ENCODE measurements around the gene SPPL2C. TPM values are rescaled to one million over a fixed set of nuclear protein-coding genes. Genes with fewer than 3 reads are reported as not detected.

SPPL2C gene
- polyA plus RNA-seq, 1 donor from 2014 or later: not detected

GRCh38 chr17:45841883-45842525 lies 2.7 kb upstream of the SPPL2C start:
- H3F3A ChIP-seq (ENCODE audit: insufficient read depth, low read length, poor library complexity, severe bottlenecking): no peaks in the 10 kb centered on the region
- no peaks in the 10 kb centered on the region for H3K79me2 ChIP-seq (replicated peaks; ENCODE audit: insufficient read depth, low read length)
- no peak overlapping the region for H3K9ac ChIP-seq (ENCODE audit: low read length)
- no peaks in the 10 kb centered on the region for H3K9me3 ChIP-seq (ENCODE audit: low read length)
- H3K27ac ChIP-seq (ENCODE audit: low read length): no peak overlapping the region
- no peak overlapping the region for H3K4me2 ChIP-seq (ENCODE audit: low read length)
- H3K9me2 ChIP-seq (ENCODE audit: insufficient read depth, low read length): no peaks in the 10 kb centered on the region
- H3K27me3 ChIP-seq (ENCODE audit: insufficient read depth, low read depth, low read length): no peaks in the 10 kb centered on the region
- no peak overlapping the region for H2AFZ ChIP-seq (ENCODE audit: low read depth, low read length)
- H3K36me3 ChIP-seq (ENCODE audit: insufficient read depth, low read length): no peaks in the 10 kb centered on the region
- no peaks in the 10 kb centered on the region for H4K20me1 ChIP-seq (ENCODE audit: insufficient read depth)
- TF ChIP-seq TAF1 (IDR thresholded peaks at IDR 0.05; ENCODE audit: low read depth) (no peak), MXI1 (conservative IDR thresholded peaks at IDR 0.05; ENCODE audit: poor library complexity, severe bottlenecking) (no peak), SMC3 (conservative IDR thresholded peaks at IDR 0.05; ENCODE audit: poor library complexity) (no peak), POLR2AphosphoS5 (IDR thresholded peaks at IDR 0.05) (no peak), RAD21 (conservative IDR thresholded peaks at IDR 0.05) (no peak), REST (IDR thresholded peaks at IDR 0.05; ENCODE audit: borderline replicate concordance) (no peak), EP300 (conservative IDR thresholded peaks at IDR 0.05; ENCODE audit: poor library complexity, severe bottlenecking) (no peak), EZH2 (IDR thresholded peaks at IDR 0.05; ENCODE audit: borderline replicate concordance, insufficient read depth, low read length, poor library complexity, severe bottlenecking) (no peak), CTCF (IDR thresholded peaks at IDR 0.05; ENCODE audit: poor library complexity, severe bottlenecking) (no peak)
- H3K4me3 ChIP-seq (ENCODE audit: low read length): no peak overlapping the region

GRCh38 chr17:45843722-45844121 lies 959 bp upstream of the SPPL2C start:
- Histone ChIP-seq H3F3A (ENCODE audit: insufficient read depth, low read length, poor library complexity, severe bottlenecking) (no peaks in the 10 kb centered on the region), H3K4me3 (ENCODE audit: low read length) (no peak overlapping the region), H3K4me2 (ENCODE audit: low read length) (no peak overlapping the region), H3K79me2 (replicated peaks; ENCODE audit: insufficient read depth, low read length) (no peaks in the 10 kb centered on the region), H3K27me3 (ENCODE audit: insufficient read depth, low read depth, low read length) (no peaks in the 10 kb centered on the region), H2AFZ (ENCODE audit: low read depth, low read length) (no peak overlapping the region), H3K27ac (ENCODE audit: low read length) (no peak overlapping the region), H3K9me2 (ENCODE audit: insufficient read depth, low read length) (no peaks in the 10 kb centered on the region), H3K9ac (ENCODE audit: low read length) (no peak overlapping the region), H3K36me3 (ENCODE audit: insufficient read depth, low read length) (no peaks in the 10 kb centered on the region), H3K9me3 (ENCODE audit: low read length) (no peaks in the 10 kb centered on the region), H4K20me1 (ENCODE audit: insufficient read depth) (no peaks in the 10 kb centered on the region)
- TF ChIP-seq EZH2 (IDR thresholded peaks at IDR 0.05; ENCODE audit: borderline replicate concordance, insufficient read depth, low read length, poor library complexity, severe bottlenecking): no peak
- TF ChIP-seq REST (IDR thresholded peaks at IDR 0.05; ENCODE audit: borderline replicate concordance): no peak
- TF ChIP-seq RAD21 (conservative IDR thresholded peaks at IDR 0.05): no peak
- TF ChIP-seq SMC3 (conservative IDR thresholded peaks at IDR 0.05; ENCODE audit: poor library complexity): no peak
- no peak for TF ChIP-seq EP300 (conservative IDR thresholded peaks at IDR 0.05; ENCODE audit: poor library complexity, severe bottlenecking)
- no peak for TF ChIP-seq TAF1 (IDR thresholded peaks at IDR 0.05; ENCODE audit: low read depth)
- no peak for TF ChIP-seq POLR2AphosphoS5 (IDR thresholded peaks at IDR 0.05)
- no peak for TF ChIP-seq MXI1 (conservative IDR thresholded peaks at IDR 0.05; ENCODE audit: poor library complexity, severe bottlenecking)
- no peak for TF ChIP-seq CTCF (IDR thresholded peaks at IDR 0.05; ENCODE audit: poor library complexity, severe bottlenecking)
